HAP-1 (cell line): ENCODE data around the gene AKAP17A.
A peak's percentile ranks its signal among the peaks of the same experiment; 100 is the strongest.
"Not testable (repeated sequence)": the region's sequence is repeated elsewhere in the genome, so short reads cannot be mapped to it uniquely, and the experiment has no call there.

Experiments
- DNase-seq, 2 experiments: peaks; one replicate each; pipeline ENCODE4 v3.0.0-alpha.2; 2016 to 2020; ENCODE audit warnings: low spot score in 2 of 2
- H3K27me3 ChIP-seq: fragments of 250-450 bp; sonication (Bioruptor Pico); 2 replicates; pipeline ENCODE4 v1.5.1; 2020; ENCODE audit warnings: low read depth, mild to moderate bottlenecking, moderate library complexity
- H3K36me3 ChIP-seq: fragments of 250-450 bp; sonication (Bioruptor Pico); replicated peaks from 2 replicates; pipeline ENCODE4 v1.5.1; 2020; ENCODE audit warnings: mild to moderate bottlenecking
- H3K4me1 ChIP-seq: fragments of 250-450 bp; sonication (Bioruptor Pico); 2 replicates; pipeline ENCODE4 v1.5.1; 2020; ENCODE audit warnings: mild to moderate bottlenecking
- H3K4me3 ChIP-seq: fragments of 250-450 bp; sonication (Bioruptor Pico); 2 replicates; pipeline ENCODE4 v1.5.1; 2020; ENCODE audit warnings: mild to moderate bottlenecking, moderate library complexity
- H3K9me3 ChIP-seq: fragments of 250-450 bp; sonication (Bioruptor Pico); 2 replicates; pipeline ENCODE4 v1.5.1; 2020; ENCODE audit warnings: mild to moderate bottlenecking, moderate library complexity
- in situ Hi-C: fragments of 300-500 bp; cut with MboI; formaldehyde crosslinking; loops from 3 replicates; pipeline ENCODE4 v1.14.3; 2020; ENCODE audit warnings: low sequenced_read_pairs, inconsistent platforms, mixed read lengths

The AKAP17A gene

GRCh38 chrX:1606496-1606895 is 15.1 kb downstream of the AKAP17A start:
- in situ Hi-C loops, result no loop called here
- Histone ChIP-seq H3K4me1 (no peaks in the 10 kb centered on the region), H3K4me3 (no peak overlapping the region), H3K9me3 (no peaks in the 10 kb centered on the region), H3K36me3 (peaks cover 16% of the 10 kb centered on the region), H3K27me3 (no peaks in the 10 kb centered on the region)
- DNase-seq, result no peak

- H3K27me3 ChIP-seq, result no peaks in the 10 kb centered on the region
- no peaks in the 10 kb centered on the region for H3K9me3 ChIP-seq
- in situ Hi-C loops, result no loop called here
- H3K4me3 ChIP-seq, result no peak overlapping the region
- H3K36me3 ChIP-seq, result no peaks in the 10 kb centered on the region
- H3K4me1 ChIP-seq, result no peaks in the 10 kb centered on the region
- DNase-seq, result no peak
These were observed 17.9 kb downstream of the AKAP17A start for GRCh38 chrX:1609311-1609710.

DNA sequence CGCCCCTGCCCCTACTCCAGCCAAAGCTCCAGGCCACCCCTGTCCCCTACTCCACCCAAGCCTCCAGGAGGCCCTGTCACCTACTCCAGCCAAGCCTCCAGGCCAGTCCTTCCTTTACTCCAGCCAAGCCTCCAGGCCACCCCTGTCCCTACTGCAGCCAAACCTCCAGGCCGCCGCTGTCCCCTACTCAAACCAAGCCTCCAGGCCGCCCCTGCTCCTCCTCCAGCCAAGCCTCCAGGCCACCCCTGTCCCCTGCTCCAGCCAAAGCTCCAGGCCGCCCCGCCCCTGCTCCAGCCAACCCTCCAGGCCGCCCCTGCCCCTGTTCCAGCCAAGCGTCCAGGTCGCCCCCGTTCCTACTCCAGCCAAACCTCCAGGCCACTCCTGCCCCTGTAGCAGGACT is 18.4 kb downstream of the AKAP17A start:
- Histone ChIP-seq H3K27me3 (no peaks in the 10 kb centered on the region), H3K4me3 (no peak overlapping the region), H3K9me3 (no peaks in the 10 kb centered on the region), H3K4me1 (no peaks in the 10 kb centered on the region), H3K36me3 (no peaks in the 10 kb centered on the region)
- in situ Hi-C loops, result no loop called here
- no peak for DNase-seq

DNA sequence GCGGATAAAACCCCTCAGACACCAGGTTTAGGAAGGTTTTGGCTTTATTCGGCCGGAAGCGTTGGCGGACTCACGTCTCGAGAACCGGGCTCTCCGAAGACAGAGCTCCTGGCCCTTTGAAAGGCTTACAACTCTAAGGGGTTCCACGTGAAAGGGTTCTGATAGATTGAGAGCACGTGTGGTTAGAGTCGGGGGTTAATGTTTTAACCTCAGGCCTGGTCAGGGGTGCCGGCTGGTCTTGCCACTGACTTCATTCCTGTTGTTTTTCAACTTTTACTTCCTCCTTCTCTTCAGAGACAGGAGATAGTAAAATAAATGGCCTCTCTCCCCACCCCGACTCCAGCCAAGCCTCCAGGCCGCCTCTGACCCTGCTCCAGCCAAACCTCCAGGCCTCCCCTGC is 18.8 kb downstream of the AKAP17A start:
- no peak overlapping the region for H3K4me3 ChIP-seq
- in situ Hi-C loops, result no loop called here
- no peaks in the 10 kb centered on the region for H3K4me1 ChIP-seq
- no peaks in the 10 kb centered on the region for H3K36me3 ChIP-seq
- no peak for DNase-seq
- no peaks in the 10 kb centered on the region for H3K27me3 ChIP-seq
- H3K9me3 ChIP-seq, result no peaks in the 10 kb centered on the region

- in situ Hi-C loops, result no loop called here
- H3K36me3 ChIP-seq, result no peaks in the 10 kb centered on the region
These were observed 19.3 kb downstream of the AKAP17A start for GRCh38 chrX:1610736-1611135.

DNA sequence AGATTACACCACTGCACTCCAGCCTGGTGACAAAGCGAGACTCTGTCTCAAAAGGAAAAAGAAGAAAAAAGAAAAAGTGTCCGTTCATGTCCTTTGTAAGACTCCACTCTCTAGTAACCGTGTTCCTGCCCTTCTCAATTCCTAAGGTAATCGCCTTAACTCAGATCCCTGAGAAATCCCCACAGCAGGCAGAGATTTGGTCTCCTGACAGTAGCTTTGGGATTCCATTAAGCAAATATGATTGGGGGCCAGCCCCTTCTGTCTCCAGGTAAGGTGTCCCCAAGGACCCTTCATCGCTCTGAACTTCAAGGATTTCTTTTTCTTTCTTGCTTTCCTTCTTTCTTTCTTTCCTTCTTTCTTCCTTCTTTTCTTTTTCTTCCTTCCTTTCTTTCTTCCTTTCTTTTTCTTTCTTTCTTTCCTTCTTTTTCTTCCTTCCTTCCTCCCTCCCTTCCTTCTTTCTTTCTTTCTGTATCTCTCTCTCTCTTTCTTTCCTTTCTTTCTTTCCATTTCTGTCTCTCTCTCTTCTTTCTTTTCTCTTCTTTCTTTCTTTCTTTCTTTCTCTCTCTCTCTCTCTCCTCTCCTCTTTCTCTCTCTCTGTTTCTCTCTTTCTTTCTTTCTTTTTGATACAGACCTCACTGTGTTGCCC is 21.4 kb downstream of the AKAP17A start:
- Histone ChIP-seq H3K4me1 (no peaks in the 10 kb centered on the region), H3K27me3 (no peaks in the 10 kb centered on the region), H3K9me3 (no peaks in the 10 kb centered on the region), H3K4me3 (no peak overlapping the region), H3K36me3 (no peaks in the 10 kb centered on the region)
- DNase-seq, result no peak
- in situ Hi-C loops, result no loop called here

More at GRCh38 chrX:1610736-1611135, 19.3 kb downstream of the AKAP17A start:
- H3K4me1 ChIP-seq, result no peaks in the 10 kb centered on the region
- DNase-seq, result no peak
- no peaks in the 10 kb centered on the region for H3K27me3 ChIP-seq
- no peaks in the 10 kb centered on the region for H3K9me3 ChIP-seq
- H3K4me3 ChIP-seq, result no peak overlapping the region

GRCh38 chrX:1614927-1615326 is 23.5 kb downstream of the AKAP17A start, which contains the start of gene ASMT:
Gene ASMT, plus strand, starts transcription at chrX:1615059. Its CDS starts 141 bp downstream, at chrX:1615200.
- no peaks in the 10 kb centered on the region for H3K4me1 ChIP-seq
- in situ Hi-C loops, result no loop called here
- no peaks in the 10 kb centered on the region for H3K9me3 ChIP-seq
- no peak within 1 kb of the TSS for H3K4me3 ChIP-seq
- H3K36me3 ChIP-seq, result no peaks in the 10 kb centered on the region
- no peak for DNase-seq
- no peaks in the 10 kb centered on the region for H3K27me3 ChIP-seq

DNA sequence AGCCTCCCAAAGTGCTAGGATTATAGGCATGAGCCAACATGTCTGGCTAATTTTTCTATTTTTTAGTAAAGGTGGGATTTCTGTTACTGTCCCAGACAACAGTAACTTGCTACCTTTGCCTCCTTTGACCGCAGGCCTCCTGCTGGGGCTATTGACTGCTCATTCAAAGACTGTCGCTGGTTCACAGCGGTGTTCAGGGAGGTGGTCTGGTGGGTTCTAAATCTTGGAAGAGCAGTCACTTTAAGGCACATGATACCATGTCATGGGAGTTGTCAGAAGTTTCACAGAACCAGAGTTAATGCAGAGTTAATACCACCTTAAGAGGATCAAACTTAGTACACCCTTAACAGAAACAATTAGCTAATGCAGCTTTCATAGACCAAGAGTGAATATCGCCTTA is 27.3 kb downstream of the AKAP17A start:
- Histone ChIP-seq H3K4me1 (no peaks in the 10 kb centered on the region), H3K36me3 (no peaks in the 10 kb centered on the region), H3K27me3 (no peaks in the 10 kb centered on the region), H3K4me3 (no peak overlapping the region), H3K9me3 (no peaks in the 10 kb centered on the region)
- in situ Hi-C loops, result no loop called here
- no peak for DNase-seq

GRCh38 chrX:1623691-1624090 is 32.3 kb downstream of the AKAP17A start:
- in situ Hi-C loops, result no loop called here
- Histone ChIP-seq H3K4me1 (no peaks in the 10 kb centered on the region), H3K36me3 (no peaks in the 10 kb centered on the region), H3K9me3 (no peaks in the 10 kb centered on the region), H3K27me3 (no peaks in the 10 kb centered on the region), H3K4me3 (no peak overlapping the region)
- no peak for DNase-seq

DNA sequence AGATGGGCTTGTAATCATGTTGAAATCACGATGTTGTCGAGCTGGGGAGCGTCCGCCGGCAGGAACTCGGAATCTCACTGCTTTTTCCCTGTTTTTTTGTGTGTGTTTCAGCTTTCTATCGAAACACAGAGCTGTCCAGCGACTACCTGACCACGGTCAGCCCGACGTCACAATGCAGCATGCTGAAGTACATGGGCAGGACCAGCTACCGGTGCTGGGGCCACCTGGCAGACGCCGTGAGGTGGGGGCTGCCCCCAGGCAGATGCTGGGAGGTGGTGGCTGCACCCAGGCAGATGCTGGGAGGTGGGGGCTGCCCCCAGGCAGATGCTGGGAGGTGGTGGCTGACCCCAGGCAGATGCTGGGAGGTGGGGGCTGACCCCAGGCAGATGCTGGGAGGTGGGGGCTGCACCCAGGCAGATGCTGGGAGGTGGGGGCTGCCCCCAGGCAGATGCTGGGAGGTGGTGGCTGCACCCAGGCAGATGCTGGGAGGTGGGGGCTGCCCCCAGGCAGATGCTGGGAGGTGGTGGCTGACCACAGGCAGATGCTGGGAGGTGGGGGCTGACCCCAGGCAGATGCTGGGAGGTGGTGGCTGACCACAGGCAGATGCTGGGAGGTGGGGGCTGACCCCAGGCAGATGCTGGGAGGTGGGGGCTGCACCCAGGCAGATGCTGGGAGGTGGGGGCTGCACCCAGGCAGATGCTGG is 32.9 kb downstream of the AKAP17A start:
- DNase-seq, H3K9me3 ChIP-seq, H3K36me3 ChIP-seq, in situ Hi-C loops, H3K27me3 ChIP-seq, H3K4me1 ChIP-seq, H3K4me3 ChIP-seq: not testable (repeated sequence)

- H3K9me3 ChIP-seq, in situ Hi-C loops, H3K4me3 ChIP-seq, H3K27me3 ChIP-seq, H3K4me1 ChIP-seq, DNase-seq, H3K36me3 ChIP-seq: not testable (repeated sequence)
These were observed 33.4 kb downstream of the AKAP17A start for GRCh38 chrX:1624861-1625215.

DNA sequence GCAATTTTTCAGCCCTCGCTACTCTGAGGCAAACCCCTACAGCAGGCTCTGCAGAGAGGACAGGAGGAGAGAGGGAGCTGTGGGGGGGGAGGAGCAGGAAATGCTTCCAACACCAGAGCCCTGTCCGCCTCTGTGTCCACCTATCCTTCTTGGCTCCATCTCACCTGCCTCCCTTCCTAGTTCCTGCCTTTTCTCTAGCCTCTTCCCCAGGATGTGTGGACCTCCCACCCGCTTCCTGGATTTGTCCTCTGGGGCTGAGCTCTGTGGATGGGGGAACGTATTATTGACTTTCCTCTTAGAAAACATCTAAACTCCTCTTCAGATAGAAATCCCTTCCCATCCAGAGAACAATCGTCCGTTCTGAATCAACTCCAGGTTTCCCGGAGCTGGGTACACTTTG is 37.8 kb downstream of the AKAP17A start:
- H3K36me3 ChIP-seq, result no peaks in the 10 kb centered on the region
- no peaks in the 10 kb centered on the region for H3K9me3 ChIP-seq
- H3K27me3 ChIP-seq, result no peaks in the 10 kb centered on the region
- H3K4me1 ChIP-seq, result no peaks in the 10 kb centered on the region
- in situ Hi-C loops, result no loop called here
- H3K4me3 ChIP-seq, result no peak overlapping the region
- DNase-seq, result no peak

- H3K27me3 ChIP-seq, result no peaks in the 10 kb centered on the region
- H3K36me3 ChIP-seq, result no peaks in the 10 kb centered on the region
- no peaks in the 10 kb centered on the region; the same call in 1 of the 2 replicates for H3K9me3 ChIP-seq
- DNase-seq, result no peak
- in situ Hi-C loops, result no loop called here
- no peak overlapping the region for H3K4me3 ChIP-seq
- no peaks in the 10 kb centered on the region for H3K4me1 ChIP-seq
These were observed 54.6 kb downstream of the AKAP17A start for GRCh38 chrX:1646009-1646408.

DNA sequence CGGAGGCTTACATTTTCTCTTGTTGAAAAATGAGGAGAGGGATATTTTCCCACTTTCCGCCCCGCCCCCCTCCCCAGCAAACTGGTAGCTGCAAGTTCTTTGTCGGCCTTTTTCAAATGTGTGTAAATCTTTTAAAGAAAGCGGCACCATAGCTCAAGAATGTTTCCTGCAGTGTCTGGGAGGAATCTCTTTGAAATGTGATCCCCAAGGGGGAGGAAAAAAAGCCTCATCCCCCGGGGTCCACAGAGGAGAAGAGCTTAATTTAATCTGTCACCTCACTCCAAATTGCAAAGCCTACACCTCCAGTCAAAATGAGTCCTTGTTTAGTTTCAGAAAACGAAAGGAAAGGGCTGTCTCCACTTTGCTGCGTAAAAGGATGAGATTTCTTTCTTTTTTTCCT is 58.2 kb downstream of the AKAP17A start:
- DNase-seq, result peak in 1 of 2 experiments; percentile 17
- Histone ChIP-seq H3K36me3 (no peaks in the 10 kb centered on the region), H3K27me3 (no peaks in the 10 kb centered on the region), H3K4me1 (no peaks in the 10 kb centered on the region), H3K9me3 (no peaks in the 10 kb centered on the region; the same call in 1 of the 2 replicates), H3K4me3 (no peak overlapping the region)
- in situ Hi-C loops, result loop anchor here (10.0 kb wide), 2 partner anchors 955 to 1175 kb away; partner anchors contain the start of gene GYG2
